GM19395 (cell line): ENCODE measurements around the gene BRSK1.

Source experiments
- ATAC-seq: cut with Tn5 transposase; IDR thresholded peaks from one replicate; pipeline ENCODE4 v1.9.1; 2021; ENCODE audit warnings: mild to moderate bottlenecking, moderate library complexity; ENCODE audit not compliant: unreplicated experiment

Gene BRSK1

GRCh38 chr19:55273978-55274707, 9.7 kb upstream of the BRSK1 start:
- ATAC-seq = no peak

GRCh38 chr19:55275851-55276719, 7.7 kb upstream of the BRSK1 start:
- ATAC-seq = peak; percentile 64

GRCh38 chr19:55276720-55277430, 6.9 kb upstream of the BRSK1 start:
- peak; percentile 3 for ATAC-seq

- ATAC-seq = no peak
These were observed 6.3 kb upstream of the BRSK1 start for GRCh38 chr19:55277494-55277893.

GRCh38 chr19:55278391-55279135, 5.2 kb upstream of the BRSK1 start:
- no peak for ATAC-seq

- no peak for ATAC-seq
These were observed 4.5 kb upstream of the BRSK1 start for GRCh38 chr19:55279340-55279739.

- peak; percentile 68 for ATAC-seq
These were observed 3.8 kb upstream of the BRSK1 start, which contains the start of gene HSPBP1 for GRCh38 chr19:55279770-55280643. TSS of gene HSPBP1 (minus strand) at chr19:55280110. CDS start at chr19:55279608, 502 bp downstream.

- ATAC-seq = no peak
These were observed 735 bp downstream of the BRSK1 start for GRCh38 chr19:55284405-55285058.

- no peak for ATAC-seq
These were observed 1.6 kb downstream of the BRSK1 start for GRCh38 chr19:55285229-55285890.

- ATAC-seq = no peak
These were observed 3.7 kb downstream of the BRSK1 start for GRCh38 chr19:55287361-55288079.

GRCh38 chr19:55289117-55289796, 5.5 kb downstream of the BRSK1 start:
- no peak for ATAC-seq

GRCh38 chr19:55297267-55297666, 13.5 kb downstream of the BRSK1 start:
- no peak for ATAC-seq

- ATAC-seq = no peak
These were observed 16.2 kb downstream of the BRSK1 start for GRCh38 chr19:55299991-55300390.

GRCh38 chr19:55300886-55301458, 17.2 kb downstream of the BRSK1 start:
- no peak for ATAC-seq

GRCh38 chr19:55301459-55302317, 17.9 kb downstream of the BRSK1 start:
- ATAC-seq = peak; percentile 69

GRCh38 chr19:55302318-55302703, 18.5 kb downstream of the BRSK1 start:
- ATAC-seq = no peak
